SK-N-MC (cell line): ENCODE data around the gene ADCY5.

ENCODE experiments used
- DNase-seq: peaks from one replicate; pipeline ENCODE4 v3.0.0-alpha.2; 2011; ENCODE audit warnings: low read depth, low spot score
- H3K27ac ChIP-seq: fragments of 200-600 bp; sonication (generic); 2 replicates; pipeline ENCODE4 v1.5.1; 2016; ENCODE audit warnings: mixed run types
- H3K36me3 ChIP-seq: fragments of 200-600 bp; sonication (generic); 2 replicates; pipeline ENCODE4 v1.6.1; 2017; ENCODE audit warnings: antibody characterized with exemption, low read length, mixed read lengths; ENCODE audit not compliant: insufficient read depth
- H3K4me3 ChIP-seq: fragments of 200-600 bp; sonication (generic); 2 replicates; pipeline ENCODE4 v1.5.1; 2016
- H3K9ac ChIP-seq: fragments of 200-600 bp; sonication (generic); 2 replicates; pipeline ENCODE4 v1.8.0; 2017; ENCODE audit warnings: mixed run types, mixed read lengths; ENCODE audit not compliant: insufficient read length
- H3K9me3 ChIP-seq: fragments of 200-600 bp; sonication (generic); 2 replicates; pipeline ENCODE4 v1.6.1; 2017; ENCODE audit warnings: low read depth, mild to moderate bottlenecking, antibody characterized with exemption, low read length, moderate library complexity, mixed read lengths
- EZH2 ChIP-seq: fragments of 200-600 bp; sonication (generic); IDR thresholded peaks from one replicate; pipeline ENCODE4 v1.6.1; 2017; ENCODE audit warnings: antibody characterized with exemption
- FOXP2 ChIP-seq: optimal IDR thresholded peaks from 2 replicates; pipeline ENCODE3; 2011; ENCODE audit warnings: mild to moderate bottlenecking, moderate library complexity; ENCODE audit not compliant: insufficient read depth; ENCODE audit errors: extremely low read length, control extremely low read depth
- POLR2AphosphoS5 ChIP-seq: IDR thresholded peaks from 2 replicates; pipeline ENCODE4 v1.6.1; 2012; ENCODE audit warnings: mild to moderate bottlenecking, low read depth, low read length, borderline replicate concordance

Gene ADCY5

DNA sequence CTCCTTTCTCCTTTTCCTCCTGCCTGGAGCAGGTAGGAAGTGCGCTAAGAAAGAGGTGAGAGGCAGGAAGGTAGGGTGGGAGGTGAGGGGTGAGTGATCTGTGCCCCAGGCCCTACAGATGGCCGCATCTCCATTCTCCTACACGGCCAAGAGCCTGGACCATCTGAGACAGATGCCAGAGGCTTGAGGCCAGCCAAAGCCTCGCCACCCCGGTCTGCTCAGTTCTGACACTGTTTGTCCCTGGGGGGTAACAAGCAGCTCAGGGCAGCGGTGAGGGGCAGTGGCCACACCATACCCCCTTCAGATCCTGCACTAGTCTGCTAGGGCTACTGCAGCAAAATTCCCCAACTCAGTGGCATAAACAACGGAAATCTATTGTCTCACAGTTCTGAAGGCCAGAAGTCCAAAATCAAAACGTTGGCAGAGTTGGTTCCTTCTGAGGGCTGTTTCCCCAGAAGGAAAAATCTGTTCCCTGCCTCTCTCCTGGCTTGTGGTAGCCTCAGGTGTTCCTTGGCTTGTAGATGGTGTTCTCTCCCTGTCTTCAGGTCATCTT lies 28.4 kb downstream of the ADCY5 start:
- no peaks in the 10 kb centered on the region for H3K36me3 ChIP-seq
- no peak overlapping the region for H3K27ac ChIP-seq
- no peak overlapping the region for H3K9ac ChIP-seq
- H3K9me3 ChIP-seq, result no peaks in the 10 kb centered on the region
- TF ChIP-seq POLR2AphosphoS5, result no peak
- TF ChIP-seq FOXP2, result no peak
- TF ChIP-seq EZH2, result no peak
- DNase-seq, result no peak
- no peak overlapping the region for H3K4me3 ChIP-seq

DNA sequence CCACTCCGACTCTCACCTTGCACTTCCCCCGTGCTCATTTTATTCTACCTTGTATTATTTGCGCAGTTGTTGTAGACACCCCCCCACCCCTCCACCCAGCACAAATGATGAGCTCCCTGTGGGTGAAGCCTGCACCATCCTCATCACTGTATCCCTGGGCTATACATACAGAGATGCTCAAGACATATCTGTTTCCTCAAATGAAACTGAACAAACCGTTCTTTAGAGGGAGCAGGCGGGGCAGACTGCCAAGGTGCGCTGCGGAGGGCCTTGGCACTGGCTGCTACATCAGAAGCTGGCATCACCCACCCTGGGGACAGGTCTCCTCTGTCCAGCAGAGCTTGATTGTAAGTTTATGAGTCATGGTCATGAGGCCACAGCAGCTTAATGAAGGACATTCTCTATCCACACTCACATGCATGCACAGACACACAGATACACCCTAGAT lies 29.0 kb downstream of the ADCY5 start:
- H3K4me3 ChIP-seq, result no peak overlapping the region
- no peaks in the 10 kb centered on the region for H3K9me3 ChIP-seq
- no peaks in the 10 kb centered on the region for H3K36me3 ChIP-seq
- no peak overlapping the region for H3K9ac ChIP-seq
- H3K27ac ChIP-seq, result no peak overlapping the region
- DNase-seq, result no peak
- TF ChIP-seq EZH2, result no peak
- TF ChIP-seq POLR2AphosphoS5, result no peak
- no peak for TF ChIP-seq FOXP2

DNA sequence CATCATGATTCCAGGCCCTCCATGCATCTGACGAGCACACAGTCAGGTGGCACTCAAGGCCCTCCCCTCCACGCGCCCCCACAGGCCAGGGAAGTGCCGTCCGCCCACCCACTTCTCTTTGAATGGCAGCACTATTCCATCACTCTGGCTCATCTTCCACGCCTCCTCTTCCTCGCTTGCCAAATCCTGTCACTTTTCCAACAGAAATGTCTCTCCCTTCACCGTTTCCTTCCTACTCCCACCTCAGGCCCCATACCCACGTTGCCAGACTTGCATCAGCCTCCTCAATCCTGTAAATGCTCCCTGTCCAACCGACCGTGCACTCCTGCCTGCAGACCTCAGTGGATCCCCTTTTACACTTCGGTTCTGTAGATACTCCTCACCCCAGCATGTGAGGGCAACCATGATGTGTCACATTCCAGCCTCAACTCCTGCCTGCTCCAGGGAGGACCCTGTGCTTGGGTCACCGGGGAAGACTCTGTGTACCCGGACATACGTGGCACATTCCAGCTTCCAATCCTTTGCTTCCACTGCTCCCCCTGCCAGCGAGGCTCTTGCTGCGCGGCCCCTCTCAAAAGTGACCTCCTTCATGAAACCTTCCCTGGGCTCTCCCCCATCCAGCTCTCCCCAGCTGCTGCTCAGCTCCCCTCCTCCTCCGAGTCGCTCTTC lies 29.6 kb downstream of the ADCY5 start:
- Histone ChIP-seq H3K4me3 (no peak overlapping the region), H3K9me3 (no peaks in the 10 kb centered on the region), H3K36me3 (no peaks in the 10 kb centered on the region), H3K9ac (no peak overlapping the region), H3K27ac (no peak overlapping the region)
- no peak for DNase-seq
- TF ChIP-seq FOXP2 (no peak), POLR2AphosphoS5 (no peak), EZH2 (no peak)

DNA sequence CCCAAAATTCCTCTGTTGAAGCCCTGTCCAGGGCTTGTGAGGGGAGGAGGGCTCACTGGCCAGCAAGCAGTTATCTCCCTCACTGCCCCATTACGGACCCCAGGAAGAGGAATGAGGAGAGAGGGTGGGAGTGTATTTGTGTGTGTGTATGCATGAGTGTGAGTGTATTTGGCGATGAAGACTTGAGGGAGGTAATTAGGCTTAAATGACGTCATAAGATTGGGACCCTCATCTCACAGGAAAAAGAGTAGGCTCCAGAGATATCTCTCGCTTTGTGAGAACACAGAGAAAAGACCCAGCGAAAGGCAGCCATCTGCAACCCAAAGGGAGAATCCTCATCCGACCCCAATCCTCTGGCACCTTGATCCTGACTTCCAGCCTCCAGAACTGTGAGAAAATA lies 32.2 kb downstream of the ADCY5 start:
- no peak for TF ChIP-seq POLR2AphosphoS5
- TF ChIP-seq EZH2, result no peak
- TF ChIP-seq FOXP2, result no peak
- Histone ChIP-seq H3K9ac (no peak overlapping the region), H3K4me3 (no peak overlapping the region), H3K36me3 (no peaks in the 10 kb centered on the region), H3K27ac (no peak overlapping the region), H3K9me3 (no peaks in the 10 kb centered on the region)
- no peak for DNase-seq

DNA sequence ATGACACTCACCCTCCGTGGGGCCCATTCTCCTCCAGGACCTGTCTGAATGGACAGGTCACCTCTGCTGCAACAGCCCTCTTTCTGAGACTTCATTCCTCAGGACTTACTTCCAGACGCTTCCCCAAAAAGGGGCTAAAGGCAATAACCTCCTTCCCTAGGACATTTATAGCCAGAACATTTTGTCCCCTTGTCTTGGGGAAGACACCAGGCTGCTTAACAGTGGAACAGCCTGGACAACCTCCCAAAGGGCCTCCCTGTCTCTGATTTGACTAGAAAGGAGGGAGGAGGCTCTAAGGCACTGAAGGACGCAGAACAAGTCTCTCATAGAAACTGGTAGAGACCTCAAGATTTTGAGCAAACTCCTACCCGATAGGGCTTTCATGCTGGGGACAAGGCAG lies 32.7 kb downstream of the ADCY5 start:
- no peak overlapping the region for H3K27ac ChIP-seq
- no peak overlapping the region for H3K4me3 ChIP-seq
- H3K9ac ChIP-seq, result no peak overlapping the region
- TF ChIP-seq FOXP2, result no peak
- TF ChIP-seq POLR2AphosphoS5, result no peak
- TF ChIP-seq EZH2, result no peak
- no peaks in the 10 kb centered on the region for H3K9me3 ChIP-seq
- no peak for DNase-seq
- no peaks in the 10 kb centered on the region for H3K36me3 ChIP-seq

DNA sequence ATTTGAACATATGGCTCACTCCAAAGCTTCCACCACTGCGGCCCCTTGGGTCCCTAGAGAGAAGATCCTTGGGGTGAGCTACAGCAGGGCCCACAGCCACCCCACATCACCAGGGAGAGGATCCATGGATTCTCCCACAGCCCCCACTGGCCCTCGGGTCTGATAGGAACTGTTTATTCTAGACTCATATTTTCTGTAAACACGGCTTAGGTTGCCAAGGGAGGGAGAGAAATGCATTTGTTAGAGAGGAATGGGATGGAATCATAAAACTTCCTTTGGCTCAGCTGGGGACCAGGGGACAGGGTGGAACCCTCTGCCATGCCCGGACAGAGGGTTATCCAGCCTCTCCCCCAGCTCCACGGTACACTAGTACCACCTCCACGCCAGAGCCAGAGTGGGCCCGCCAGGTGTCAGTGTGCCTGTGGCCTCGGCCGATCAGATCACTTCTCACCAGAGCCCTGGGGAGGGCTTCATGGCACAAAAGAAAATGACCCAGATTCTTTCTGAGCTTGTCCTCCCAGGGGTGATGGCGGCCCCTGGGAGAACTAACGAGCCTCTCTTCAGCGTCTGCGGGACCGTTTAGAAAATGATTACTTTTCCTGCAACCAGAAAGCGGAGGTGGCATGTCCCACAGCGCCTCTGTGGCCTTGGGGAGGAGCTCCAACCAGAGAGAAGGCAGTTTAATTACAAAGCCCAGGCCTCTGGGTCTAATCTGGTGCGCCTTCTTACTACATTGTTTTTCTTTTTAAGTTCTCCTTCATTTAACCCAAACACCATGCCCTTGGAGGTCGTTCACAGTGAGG lies 33.7 kb downstream of the ADCY5 start:
- Histone ChIP-seq H3K4me3 (no peak overlapping the region), H3K36me3 (no peaks in the 10 kb centered on the region), H3K27ac (no peak overlapping the region), H3K9me3 (no peaks in the 10 kb centered on the region), H3K9ac (no peak overlapping the region)
- DNase-seq, result no peak
- no peak for TF ChIP-seq FOXP2
- TF ChIP-seq EZH2, result no peak
- no peak for TF ChIP-seq POLR2AphosphoS5

DNA sequence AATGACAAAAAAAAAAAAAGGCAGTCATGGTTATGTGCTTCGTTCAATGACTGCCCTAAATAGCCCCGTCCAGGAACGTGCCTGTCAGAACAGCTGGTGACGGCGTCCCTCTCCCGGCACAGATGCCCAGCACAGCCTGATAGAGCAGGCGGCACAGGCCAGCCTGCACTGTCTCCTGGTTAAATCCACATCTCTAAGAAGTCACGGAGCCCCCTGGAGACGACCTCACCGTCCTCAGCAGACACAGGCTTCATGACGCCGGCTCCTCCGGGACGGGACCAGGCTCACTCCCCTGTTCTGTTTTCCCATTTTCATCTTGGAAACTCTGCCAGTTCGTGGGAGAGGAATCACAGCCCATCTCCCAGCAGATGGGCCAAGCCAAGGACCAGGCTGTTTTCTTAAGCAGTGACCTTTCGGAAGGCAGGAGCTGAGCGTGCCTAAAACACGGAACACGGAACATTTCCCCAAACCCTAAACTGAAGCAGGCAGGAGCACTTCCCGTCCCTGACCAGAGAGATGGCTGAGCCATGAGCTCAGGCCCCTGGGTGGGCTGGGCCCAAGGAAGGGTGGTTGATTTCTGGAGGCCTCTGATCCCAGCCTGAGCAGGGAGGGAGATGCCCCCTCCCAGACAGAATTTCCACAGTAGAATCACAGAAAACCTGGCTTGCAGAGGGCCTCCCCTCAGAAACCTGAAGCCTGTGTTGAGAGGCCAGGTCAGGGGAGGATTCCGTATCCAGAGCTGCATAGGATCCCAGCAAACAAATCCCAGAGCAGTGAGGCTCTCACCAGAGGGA lies 35.9 kb downstream of the ADCY5 start:
- Histone ChIP-seq H3K27ac (0 out of 2 replicates have a peak overlapping the region, but pooled peaks have one; percentile 20), H3K9ac (no peak overlapping the region), H3K9me3 (no peaks in the 10 kb centered on the region), H3K36me3 (no peaks in the 10 kb centered on the region), H3K4me3 (no peak overlapping the region)
- TF ChIP-seq POLR2AphosphoS5 (no peak), EZH2 (no peak), FOXP2 (no peak)
- DNase-seq, result no peak

DNA sequence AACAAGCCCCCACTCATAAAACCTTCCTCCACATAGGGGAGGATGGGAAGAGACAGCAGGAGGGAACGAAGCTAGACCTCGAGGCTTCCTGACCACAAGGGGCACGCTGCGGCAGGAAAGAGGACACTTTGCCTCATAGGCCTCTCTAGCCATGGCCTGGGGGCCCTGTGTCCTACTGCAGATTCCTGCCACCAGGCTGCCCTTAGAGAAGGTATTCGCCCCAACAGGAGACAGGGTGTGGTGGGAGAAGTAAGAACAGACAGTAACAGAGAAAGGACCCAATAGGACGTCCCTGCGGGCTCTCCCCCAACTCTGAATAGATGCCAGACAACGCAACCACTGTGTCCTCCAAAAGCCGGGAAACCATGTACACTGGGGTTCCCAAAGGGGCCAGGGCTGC lies 36.8 kb downstream of the ADCY5 start:
- Histone ChIP-seq H3K36me3 (no peaks in the 10 kb centered on the region), H3K9me3 (no peaks in the 10 kb centered on the region), H3K4me3 (no peak overlapping the region), H3K9ac (no peak overlapping the region), H3K27ac (no peak overlapping the region)
- DNase-seq, result no peak
- TF ChIP-seq FOXP2 (no peak), EZH2 (no peak), POLR2AphosphoS5 (no peak)
